Measurements from ENCODE around the gene PGAP6. TPM values are rescaled to one million over a fixed set of nuclear protein-coding genes. Genes with fewer than 3 reads are reported as not detected.

The PGAP6 gene
- total and polyA plus RNA-seq, 2 of the 13 experiments (the other 11 are each of a cell fraction or from before 2014, with no cell fraction given): 52.7 to 136 TPM

GRCh38 chr16:405548-406506 is 24.0 kb upstream of the PGAP6 start (continued):
- TF ChIP-seq HMGXB4 (CRISPR knock-in tag; IDR thresholded peaks at IDR 0.05; ENCODE audit: borderline replicate concordance in 1 of 2, low read depth in 1 of 2) (peak; percentile 59 to 74; a peak in 2 of 4 replicates), CSRNP2 (CRISPR knock-in tag; conservative IDR thresholded peaks at IDR 0.05; ENCODE audit: low read depth) (no peak), ZNF234 (CRISPR knock-in tag; conservative IDR thresholded peaks at IDR 0.05) (no peak), GMEB1 (CRISPR knock-in tag; IDR thresholded peaks at IDR 0.05; ENCODE audit: borderline replicate concordance) (peak; percentile 49; the same call in 1 of the 2 replicates), SMARCC2 (IDR thresholded peaks at IDR 0.05) (no peak), ZNF75D (CRISPR knock-in tag; IDR thresholded peaks at IDR 0.05; ENCODE audit: borderline replicate concordance) (no peak), ZNF770 (CRISPR knock-in tag; IDR thresholded peaks at IDR 0.05) (peak; percentile 78), ZNF644 (CRISPR knock-in tag; IDR thresholded peaks at IDR 0.05; ENCODE audit: low read depth) (peak; percentile 52; the same call in 1 of the 2 replicates), CENPX (CRISPR knock-in tag; IDR thresholded peaks at IDR 0.05) (no peak), MED1 (CRISPR knock-in tag; IDR thresholded peaks at IDR 0.05) (peak; percentile 93), REST (IDR thresholded peaks at IDR 0.05; ENCODE audit: borderline replicate concordance in 1 of 2, low read depth in 1 of 2, low read length in 2 of 2) (peak in 1 of 2 experiments; percentile 57; a peak in 1 of 4 replicates), BHLHE40 (IDR thresholded peaks at IDR 0.05; ENCODE audit: low read length) (no peak), ZMYM3 (CRISPR knock-in tag; IDR thresholded peaks at IDR 0.05) (peak; percentile 44; the same call in 1 of the 2 replicates), STAG1 (CRISPR knock-in tag; IDR thresholded peaks at IDR 0.05) (no peak), RAD51 (IDR thresholded peaks at IDR 0.05; ENCODE audit: borderline replicate concordance) (no peak), ZBTB42 (CRISPR knock-in tag; IDR thresholded peaks at IDR 0.05) (peak; percentile 47; the same call in 1 of the 2 replicates)
